ENCODE measurements around the gene IFIT2.

IFIT2 gene

DNA sequence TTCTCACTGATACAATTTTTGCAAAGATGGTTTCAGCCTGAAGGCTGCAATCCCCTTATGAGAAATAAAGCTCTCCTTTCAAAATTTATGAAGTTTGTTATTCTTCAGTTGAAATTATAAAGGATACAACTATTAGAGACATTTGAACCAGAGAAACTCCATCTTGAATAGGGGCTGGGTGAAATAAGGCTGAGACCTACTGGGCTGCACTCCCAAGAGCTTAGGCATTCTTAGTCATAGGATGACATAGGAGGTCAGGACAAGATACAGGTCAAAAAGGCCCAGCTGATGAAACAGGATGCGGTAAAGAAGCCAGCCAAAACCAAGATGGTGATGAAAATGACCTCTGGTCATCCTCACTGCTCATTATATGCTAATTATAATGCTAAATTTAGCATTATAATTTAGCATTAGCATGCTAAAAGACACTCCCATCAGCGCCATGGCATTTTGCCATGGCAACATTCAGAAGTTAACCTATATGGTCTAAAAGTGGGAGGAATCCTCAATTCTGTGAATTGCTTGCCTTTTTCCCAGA is 53.6 kb downstream of the IFIT2 start:
- ChIA-PET POLR2A (no interaction called here), CTCF (interaction anchor here (1.1 to 7.0 kb wide), 5 partner anchors 8 to 17 kb away, joined by 3 to 46 read pairs (median 5); no protein-coding TSS in a partner anchor)
- TF ChIP-seq, protein P1, sequence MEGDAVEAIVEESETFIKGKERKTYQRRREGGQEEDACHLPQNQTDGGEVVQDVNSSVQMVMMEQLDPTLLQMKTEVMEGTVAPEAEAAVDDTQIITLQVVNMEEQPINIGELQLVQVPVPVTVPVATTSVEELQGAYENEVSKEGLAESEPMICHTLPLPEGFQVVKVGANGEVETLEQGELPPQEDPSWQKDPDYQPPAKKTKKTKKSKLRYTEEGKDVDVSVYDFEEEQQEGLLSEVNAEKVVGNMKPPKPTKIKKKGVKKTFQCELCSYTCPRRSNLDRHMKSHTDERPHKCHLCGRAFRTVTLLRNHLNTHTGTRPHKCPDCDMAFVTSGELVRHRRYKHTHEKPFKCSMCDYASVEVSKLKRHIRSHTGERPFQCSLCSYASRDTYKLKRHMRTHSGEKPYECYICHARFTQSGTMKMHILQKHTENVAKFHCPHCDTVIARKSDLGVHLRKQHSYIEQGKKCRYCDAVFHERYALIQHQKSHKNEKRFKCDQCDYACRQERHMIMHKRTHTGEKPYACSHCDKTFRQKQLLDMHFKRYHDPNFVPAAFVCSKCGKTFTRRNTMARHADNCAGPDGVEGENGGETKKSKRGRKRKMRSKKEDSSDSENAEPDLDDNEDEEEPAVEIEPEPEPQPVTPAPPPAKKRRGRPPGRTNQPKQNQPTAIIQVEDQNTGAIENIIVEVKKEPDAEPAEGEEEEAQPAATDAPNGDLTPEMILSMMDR (IDR thresholded peaks at IDR 0.05; ENCODE audit: control extremely low read depth, extremely low read depth, low read depth, missing control alignments) = no peak
- no peak for DNase-seq (ENCODE audit: extremely low spot score)

DNA sequence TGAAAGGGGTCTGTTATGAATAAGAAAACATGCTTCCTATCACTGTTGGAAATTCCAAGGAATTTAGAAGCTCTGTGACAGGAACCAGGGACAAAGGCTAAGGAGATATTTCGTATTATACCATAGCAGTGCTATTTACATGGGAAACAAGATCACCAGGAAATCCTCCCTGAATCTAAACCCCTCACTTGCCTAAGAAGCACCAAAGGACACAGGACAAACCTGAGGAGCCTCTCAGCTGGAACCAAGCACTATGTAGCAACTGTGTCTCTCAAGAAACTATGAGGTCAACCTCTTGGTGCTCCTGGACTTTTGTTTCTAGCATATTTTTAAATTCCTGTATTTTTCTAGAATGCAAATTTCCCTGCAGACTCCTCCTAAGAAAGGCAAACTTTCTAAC is 55.2 kb downstream of the IFIT2 start:
- CTCF ChIA-PET = interaction anchor here (1.4 to 7.0 kb wide), 2 partner anchors 11 to 27 kb away, joined by 3 to 46 read pairs; no protein-coding TSS in a partner anchor

DNA sequence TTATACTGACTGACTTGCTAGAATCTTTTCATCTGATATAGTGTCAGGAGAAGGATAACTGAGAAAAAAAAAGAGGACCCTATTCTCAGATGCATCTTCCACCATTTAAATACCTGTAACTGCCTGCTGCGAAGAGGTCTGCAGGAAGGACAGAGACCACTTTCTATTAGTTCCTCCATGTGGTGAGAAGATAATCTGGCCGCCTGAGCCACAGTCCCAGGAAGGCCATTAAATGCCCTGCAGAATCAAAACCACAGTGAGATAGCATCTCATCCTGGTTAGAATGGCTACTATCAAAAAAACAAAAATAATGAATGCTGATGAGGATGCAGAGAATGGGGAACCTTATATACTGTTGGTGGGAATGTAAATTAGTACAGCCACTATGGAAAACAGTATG is 56.1 kb downstream of the IFIT2 start:
- DNase-seq (ENCODE audit: extremely low spot score) = no peak
- ChIA-PET POLR2A (no interaction called here), CTCF (interaction anchor here (1.4 to 7.0 kb wide), 3 partner anchors 11 to 140 kb away, joined by 3 to 46 read pairs (median 3); no protein-coding TSS in a partner anchor)
- TF ChIP-seq, protein P1 (IDR thresholded peaks at IDR 0.05; ENCODE audit: control extremely low read depth, extremely low read depth, low read depth, missing control alignments) = no peak

More for the DNA sequence above, 55.2 kb downstream of the IFIT2 start:
- DNase-seq (ENCODE audit: extremely low spot score) = no peak
- TF ChIP-seq, protein P1 (IDR thresholded peaks at IDR 0.05; ENCODE audit: control extremely low read depth, extremely low read depth, low read depth, missing control alignments) = no peak
- POLR2A ChIA-PET = no interaction called here

Data from GM10248 (cell line).